Liver (tissue), 9 donors: ENCODE data around the gene MAP4K4. TPM values are rescaled to one million over a fixed set of nuclear protein-coding genes. Genes with fewer than 3 reads are reported as not detected.

Experiments
- DNase-seq: peaks from one replicate; pipeline ENCODE4 v3.0.0-alpha.2; 2017; ENCODE audit warnings: low spot score
- H3K27ac ChIP-seq, 2 donors: one replicate each; pipeline ENCODE4 v1.7.0; 2013; ENCODE audit warnings: inconsistent platforms in 2 of 2, low read length in 2 of 2, control low read depth in 1 of 2, low read depth in 1 of 2, mild to moderate bottlenecking in 1 of 2
- H3K27me3 ChIP-seq, 4 donors: one replicate each; pipeline versions ENCODE4 v1.6.1 to v1.7.0; 2013; ENCODE audit warnings: low read length in 3 of 4, inconsistent platforms in 1 of 4, mild to moderate bottlenecking in 1 of 4, moderate library complexity in 1 of 4; ENCODE audit not compliant: control insufficient read depth in 4 of 4, insufficient read depth in 4 of 4
- H3K36me3 ChIP-seq, 4 donors: one replicate each; pipeline versions ENCODE4 v1.6.1 to v1.7.0; 2013; ENCODE audit warnings: low read length in 3 of 4, mild to moderate bottlenecking in 3 of 4, low read depth in 1 of 4, moderate library complexity in 1 of 4; ENCODE audit not compliant: control insufficient read depth in 4 of 4, insufficient read depth in 3 of 4
- H3K4me1 ChIP-seq, 4 donors: one replicate each; pipeline versions ENCODE4 v1.6.1 to v1.7.0; 2013; ENCODE audit warnings: low read length in 3 of 4, mild to moderate bottlenecking in 3 of 4, moderate library complexity in 1 of 4; ENCODE audit not compliant: control insufficient read depth in 4 of 4, insufficient read depth in 4 of 4
- H3K4me3 ChIP-seq, 3 donors: one replicate each; pipeline versions ENCODE4 v1.6.1 to v1.7.0; 2013; ENCODE audit warnings: low read length in 3 of 3, control low read depth in 1 of 3, low read depth in 1 of 3, mild to moderate bottlenecking in 1 of 3
- H3K9ac ChIP-seq, 2 donors: one replicate each; pipeline ENCODE4 v1.7.0; 2013; ENCODE audit warnings: low read length in 2 of 2, mild to moderate bottlenecking in 2 of 2, moderate library complexity in 2 of 2, control low read depth in 1 of 2, low read depth in 1 of 2
- H3K9me3 ChIP-seq, 4 donors: one replicate each; pipeline versions ENCODE4 v1.6.1 to v1.7.0; 2013; ENCODE audit warnings: low read length in 3 of 4; ENCODE audit not compliant: control insufficient read depth in 4 of 4
- FOXA1 ChIP-seq: IDR thresholded peaks from 2 replicates; pipeline ENCODE4 v1.6.1; 2016; ENCODE audit warnings: antibody characterized with exemption
- FOXA2 ChIP-seq: IDR thresholded peaks from 2 replicates; pipeline ENCODE4 v1.6.1; 2016; ENCODE audit warnings: antibody characterized with exemption
- GABPA ChIP-seq, 2 donors: IDR thresholded peaks in 1 of 2; conservative IDR thresholded peaks in 1 of 2; 2 replicates each; pipeline ENCODE4 v1.6.1; 2016; ENCODE audit warnings: antibody characterized with exemption in 2 of 2, mild to moderate bottlenecking in 1 of 2, moderate library complexity in 1 of 2
- HNF4A ChIP-seq, 2 donors: conservative IDR thresholded peaks; 2 replicates each; pipeline ENCODE4 v1.6.1; 2016; ENCODE audit warnings: antibody characterized with exemption in 2 of 2, mild to moderate bottlenecking in 2 of 2
- HNF4G ChIP-seq: IDR thresholded peaks from 2 replicates; pipeline ENCODE4 v1.6.1; 2016; ENCODE audit warnings: antibody characterized with exemption
- JUND ChIP-seq, 2 donors: IDR thresholded peaks; 2 replicates each; pipeline ENCODE4 v1.6.1; 2016; ENCODE audit warnings: antibody characterized with exemption in 2 of 2
- NR2F2 ChIP-seq: IDR thresholded peaks from 2 replicates; pipeline ENCODE4 v1.6.1; 2016; ENCODE audit warnings: antibody characterized with exemption
- RAD21 ChIP-seq, 2 donors: IDR thresholded peaks; 2 replicates each; pipeline ENCODE4 v1.6.1; 2016; ENCODE audit warnings: antibody characterized with exemption in 2 of 2, mild to moderate bottlenecking in 2 of 2
- RXRA ChIP-seq, 2 donors: IDR thresholded peaks; 2 replicates each; pipeline ENCODE4 v1.6.1; 2017 to 2018; ENCODE audit warnings: antibody characterized with exemption in 2 of 2, mild to moderate bottlenecking in 1 of 2
- SP1 ChIP-seq: IDR thresholded peaks from 2 replicates; pipeline ENCODE4 v1.6.1; 2018; ENCODE audit warnings: antibody characterized with exemption, mild to moderate bottlenecking
- TAF1 ChIP-seq: conservative IDR thresholded peaks from 2 replicates; pipeline ENCODE4 v1.6.1; 2016; ENCODE audit warnings: antibody characterized with exemption, mild to moderate bottlenecking
- YY1 ChIP-seq: IDR thresholded peaks from 2 replicates; pipeline ENCODE4 v1.6.1; 2016; ENCODE audit warnings: antibody characterized with exemption, mild to moderate bottlenecking
- WGBS: extraction: QIAGEN DNeasy Blood & Tissue Kit; methylation state at CpG from one replicate; pipeline ENCODE4 v1.1.7; 2013; 5-methylcytosine and 5-hydroxymethylcytosine counted together
- polyA plus RNA-seq, 2 donors: library from polyadenylated mRNA; stranded (reverse) in 1 of 2; unstranded in 1 of 2; fragments of 200-250 nt in 1 of 2; fragments of >200 nt in 1 of 2; fragmentation: Nextera tagmentation in 1 of 2; extraction: Ambion mirVana in 1 of 2; gene quantifications; one replicate each; pipeline versions ENCODE4 v1.2.1 to v1.2.3, GENCODE V29; 2013 to 2015
- total RNA-seq, 2 donors: library from RNA; depleted of rRNA; stranded (reverse); fragments of >200 nt; gene quantifications; one replicate each; pipeline ENCODE4 v1.2.3, GENCODE V29; 2014
- TF ChIP-seq, protein P1 (sequence below): IDR thresholded peaks from 2 replicates; pipeline ENCODE4 v1.6.1; 2016; ENCODE audit warnings: antibody characterized with exemption
- TF ChIP-seq, protein P2 (sequence below): IDR thresholded peaks from 2 replicates; pipeline ENCODE4 v1.6.1; 2016; ENCODE audit warnings: antibody characterized with exemption
- TF ChIP-seq, protein P3 (sequence below): IDR thresholded peaks from 2 replicates; pipeline ENCODE4 v1.6.1; 2016; ENCODE audit warnings: antibody characterized with exemption, mild to moderate bottlenecking
- TF ChIP-seq, protein P4 (sequence below): fragments of 150-350 bp; IDR thresholded peaks from 2 replicates; pipeline ENCODE4 v1.5.1; 2017; ENCODE audit warnings: improper control_type of control experiment, low read depth, low read length; ENCODE audit not compliant: missing input control
- TF ChIP-seq, protein P5 (sequence below): IDR thresholded peaks from 2 replicates; pipeline ENCODE4 v1.6.1; 2016; ENCODE audit warnings: antibody characterized with exemption
- donor health status: healthy.
- donor health status: healthy.
- donor health status: healthy.
- donor health status: healthy.
- donor health status: healthy.

MAP4K4 gene
- total and polyA plus RNA-seq, 4 donors, result 9.1 to 40.0 (median 23.6) TPM

DNA sequence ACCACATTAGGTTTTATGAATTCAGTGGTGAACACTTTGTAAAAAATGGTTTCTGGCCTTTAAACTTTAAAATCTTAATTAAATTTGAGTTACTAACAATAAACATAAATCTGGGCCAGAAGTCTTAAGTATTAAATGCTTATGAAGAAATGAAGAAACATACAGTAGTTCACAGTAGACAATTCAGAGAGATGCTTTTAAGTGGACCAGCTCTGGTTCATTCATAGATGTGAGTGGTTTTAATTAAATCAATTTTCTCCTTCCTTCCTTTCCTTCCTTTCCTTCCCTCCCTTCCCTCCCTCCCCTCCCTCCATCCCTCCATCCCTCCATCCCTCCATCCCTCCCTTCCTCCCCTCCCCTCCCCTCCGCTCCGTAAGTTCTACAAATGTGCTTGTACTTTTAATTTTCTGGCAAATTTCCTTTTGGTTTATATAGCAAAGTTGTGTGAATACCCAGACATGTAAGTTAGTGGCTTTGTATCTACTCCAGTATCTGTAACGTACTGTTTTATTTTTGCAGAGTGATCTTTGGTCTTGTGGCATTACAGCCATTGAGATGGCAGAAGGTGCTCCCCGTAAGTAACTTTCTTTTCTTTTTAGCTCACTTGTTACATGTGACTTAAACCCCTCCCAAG is 136.5 kb downstream of the MAP4K4 start:
- no peak for DNase-seq
- no peak for TF ChIP-seq TAF1
- TF ChIP-seq, protein P1, sequence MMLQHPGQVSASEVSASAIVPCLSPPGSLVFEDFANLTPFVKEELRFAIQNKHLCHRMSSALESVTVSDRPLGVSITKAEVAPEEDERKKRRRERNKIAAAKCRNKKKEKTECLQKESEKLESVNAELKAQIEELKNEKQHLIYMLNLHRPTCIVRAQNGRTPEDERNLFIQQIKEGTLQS, result no peak
- no peak for TF ChIP-seq HNF4G
- no peak for TF ChIP-seq SP1
- TF ChIP-seq, protein P2, sequence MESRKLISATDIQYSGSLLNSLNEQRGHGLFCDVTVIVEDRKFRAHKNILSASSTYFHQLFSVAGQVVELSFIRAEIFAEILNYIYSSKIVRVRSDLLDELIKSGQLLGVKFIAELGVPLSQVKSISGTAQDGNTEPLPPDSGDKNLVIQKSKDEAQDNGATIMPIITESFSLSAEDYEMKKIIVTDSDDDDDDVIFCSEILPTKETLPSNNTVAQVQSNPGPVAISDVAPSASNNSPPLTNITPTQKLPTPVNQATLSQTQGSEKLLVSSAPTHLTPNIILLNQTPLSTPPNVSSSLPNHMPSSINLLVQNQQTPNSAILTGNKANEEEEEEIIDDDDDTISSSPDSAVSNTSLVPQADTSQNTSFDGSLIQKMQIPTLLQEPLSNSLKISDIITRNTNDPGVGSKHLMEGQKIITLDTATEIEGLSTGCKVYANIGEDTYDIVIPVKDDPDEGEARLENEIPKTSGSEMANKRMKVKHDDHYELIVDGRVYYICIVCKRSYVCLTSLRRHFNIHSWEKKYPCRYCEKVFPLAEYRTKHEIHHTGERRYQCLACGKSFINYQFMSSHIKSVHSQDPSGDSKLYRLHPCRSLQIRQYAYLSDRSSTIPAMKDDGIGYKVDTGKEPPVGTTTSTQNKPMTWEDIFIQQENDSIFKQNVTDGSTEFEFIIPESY, result no peak
- no peak for TF ChIP-seq RAD21 (IDR thresholded peaks at IDR 0.05)
- no peak for TF ChIP-seq JUND (IDR thresholded peaks at IDR 0.05)
- TF ChIP-seq NR2F2, result no peak
- TF ChIP-seq FOXA1, result no peak
- TF ChIP-seq YY1, result no peak
- no peak for TF ChIP-seq FOXA2
- TF ChIP-seq, protein P3, sequence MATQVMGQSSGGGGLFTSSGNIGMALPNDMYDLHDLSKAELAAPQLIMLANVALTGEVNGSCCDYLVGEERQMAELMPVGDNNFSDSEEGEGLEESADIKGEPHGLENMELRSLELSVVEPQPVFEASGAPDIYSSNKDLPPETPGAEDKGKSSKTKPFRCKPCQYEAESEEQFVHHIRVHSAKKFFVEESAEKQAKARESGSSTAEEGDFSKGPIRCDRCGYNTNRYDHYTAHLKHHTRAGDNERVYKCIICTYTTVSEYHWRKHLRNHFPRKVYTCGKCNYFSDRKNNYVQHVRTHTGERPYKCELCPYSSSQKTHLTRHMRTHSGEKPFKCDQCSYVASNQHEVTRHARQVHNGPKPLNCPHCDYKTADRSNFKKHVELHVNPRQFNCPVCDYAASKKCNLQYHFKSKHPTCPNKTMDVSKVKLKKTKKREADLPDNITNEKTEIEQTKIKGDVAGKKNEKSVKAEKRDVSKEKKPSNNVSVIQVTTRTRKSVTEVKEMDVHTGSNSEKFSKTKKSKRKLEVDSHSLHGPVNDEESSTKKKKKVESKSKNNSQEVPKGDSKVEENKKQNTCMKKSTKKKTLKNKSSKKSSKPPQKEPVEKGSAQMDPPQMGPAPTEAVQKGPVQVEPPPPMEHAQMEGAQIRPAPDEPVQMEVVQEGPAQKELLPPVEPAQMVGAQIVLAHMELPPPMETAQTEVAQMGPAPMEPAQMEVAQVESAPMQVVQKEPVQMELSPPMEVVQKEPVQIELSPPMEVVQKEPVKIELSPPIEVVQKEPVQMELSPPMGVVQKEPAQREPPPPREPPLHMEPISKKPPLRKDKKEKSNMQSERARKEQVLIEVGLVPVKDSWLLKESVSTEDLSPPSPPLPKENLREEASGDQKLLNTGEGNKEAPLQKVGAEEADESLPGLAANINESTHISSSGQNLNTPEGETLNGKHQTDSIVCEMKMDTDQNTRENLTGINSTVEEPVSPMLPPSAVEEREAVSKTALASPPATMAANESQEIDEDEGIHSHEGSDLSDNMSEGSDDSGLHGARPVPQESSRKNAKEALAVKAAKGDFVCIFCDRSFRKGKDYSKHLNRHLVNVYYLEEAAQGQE, result no peak
- TF ChIP-seq RXRA (IDR thresholded peaks at IDR 0.05), result no peak
- TF ChIP-seq, protein P4, sequence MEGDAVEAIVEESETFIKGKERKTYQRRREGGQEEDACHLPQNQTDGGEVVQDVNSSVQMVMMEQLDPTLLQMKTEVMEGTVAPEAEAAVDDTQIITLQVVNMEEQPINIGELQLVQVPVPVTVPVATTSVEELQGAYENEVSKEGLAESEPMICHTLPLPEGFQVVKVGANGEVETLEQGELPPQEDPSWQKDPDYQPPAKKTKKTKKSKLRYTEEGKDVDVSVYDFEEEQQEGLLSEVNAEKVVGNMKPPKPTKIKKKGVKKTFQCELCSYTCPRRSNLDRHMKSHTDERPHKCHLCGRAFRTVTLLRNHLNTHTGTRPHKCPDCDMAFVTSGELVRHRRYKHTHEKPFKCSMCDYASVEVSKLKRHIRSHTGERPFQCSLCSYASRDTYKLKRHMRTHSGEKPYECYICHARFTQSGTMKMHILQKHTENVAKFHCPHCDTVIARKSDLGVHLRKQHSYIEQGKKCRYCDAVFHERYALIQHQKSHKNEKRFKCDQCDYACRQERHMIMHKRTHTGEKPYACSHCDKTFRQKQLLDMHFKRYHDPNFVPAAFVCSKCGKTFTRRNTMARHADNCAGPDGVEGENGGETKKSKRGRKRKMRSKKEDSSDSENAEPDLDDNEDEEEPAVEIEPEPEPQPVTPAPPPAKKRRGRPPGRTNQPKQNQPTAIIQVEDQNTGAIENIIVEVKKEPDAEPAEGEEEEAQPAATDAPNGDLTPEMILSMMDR, result no peak
- TF ChIP-seq GABPA (IDR thresholded peaks at IDR 0.05 in 1 of 2, conservative IDR thresholded peaks at IDR 0.05 in 1 of 2), result no peak
- Histone ChIP-seq H3K27me3 (no peaks in the 10 kb centered on the region), H3K27ac (no peak overlapping the region), H3K36me3 (peaks cover 1 to 35% (median 25%) of the 10 kb centered on the region in 4 donors), H3K4me3 (no peak overlapping the region), H3K4me1 (peaks cover 0 to 17% (median 10%) of the 10 kb centered on the region in 4 donors), H3K9ac (no peak overlapping the region), H3K9me3 (no peaks in the 10 kb centered on the region)
- WGBS, result 88% methylated on average over 4 of the region's 4 CpGs

DNA sequence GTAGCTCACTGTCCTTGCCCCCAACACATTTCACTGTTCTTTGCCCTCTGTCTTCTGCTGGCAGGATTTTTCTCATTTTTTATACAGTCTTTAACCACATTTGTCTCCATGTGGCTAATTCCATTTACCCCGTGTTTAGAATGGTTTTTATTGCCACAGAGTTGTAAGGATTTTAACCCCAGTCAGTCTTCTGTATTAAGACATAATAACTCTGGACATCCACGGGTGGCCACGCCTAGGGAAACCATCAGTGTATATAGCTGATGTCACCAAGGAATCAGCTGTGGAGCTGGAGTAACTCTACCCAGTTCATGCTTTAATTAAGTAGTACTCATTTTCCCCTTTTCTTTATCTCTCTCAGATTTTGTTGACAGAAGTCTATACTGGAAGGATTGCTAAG is 139.8 kb downstream of the MAP4K4 start:
- H3K27ac ChIP-seq, result no peak overlapping the region
- no peak overlapping the region for H3K9ac ChIP-seq
- H3K36me3 ChIP-seq, result peaks cover 1 to 41% (median 30%) of the 10 kb centered on the region in 4 donors
- no peaks in the 10 kb centered on the region for H3K9me3 ChIP-seq
- H3K4me1 ChIP-seq, result peaks cover 5 to 15% (median 10%) of the 10 kb centered on the region in 4 donors
- TF ChIP-seq FOXA1 (no peak), HNF4A (conservative IDR thresholded peaks at IDR 0.05) (no peak), YY1 (no peak), NR2F2 (no peak), FOXA2 (no peak), TAF1 (no peak)
- TF ChIP-seq, protein P1, result no peak
- TF ChIP-seq, protein P5, sequence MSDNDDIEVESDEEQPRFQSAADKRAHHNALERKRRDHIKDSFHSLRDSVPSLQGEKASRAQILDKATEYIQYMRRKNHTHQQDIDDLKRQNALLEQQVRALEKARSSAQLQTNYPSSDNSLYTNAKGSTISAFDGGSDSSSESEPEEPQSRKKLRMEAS, result no peak
- 80% methylated on average over 3 of the region's 3 CpGs for WGBS
- H3K4me3 ChIP-seq, result no peak overlapping the region
- no peak for DNase-seq
- H3K27me3 ChIP-seq, result no peaks in the 10 kb centered on the region
